ENCODE results near the gene ZMIZ1.

The ZMIZ1 gene

GRCh38 chr10:79100771-79101170 lies 32.0 kb downstream of the ZMIZ1 start:
- DNase-seq = no peak

GRCh38 chr10:79101560-79102497 lies 33.1 kb downstream of the ZMIZ1 start:
- peak in 1 of 2 experiments; percentile 35 for DNase-seq

GRCh38 chr10:79102498-79102874 lies 33.7 kb downstream of the ZMIZ1 start:
- DNase-seq = no peak

- no peak for DNase-seq
These were observed 34.4 kb downstream of the ZMIZ1 start for GRCh38 chr10:79103129-79103528.

GRCh38 chr10:79103585-79103984 lies 34.8 kb downstream of the ZMIZ1 start:
- DNase-seq = no peak

GRCh38 chr10:79105150-79105739 lies 36.5 kb downstream of the ZMIZ1 start:
- peak in 1 of 2 experiments; percentile 44 for DNase-seq

- no peak for DNase-seq
These were observed 37.1 kb downstream of the ZMIZ1 start for GRCh38 chr10:79105818-79106217.

- no peak for DNase-seq
These were observed 37.7 kb downstream of the ZMIZ1 start for GRCh38 chr10:79106256-79107050.

GRCh38 chr10:79107736-79108264 lies 39.0 kb downstream of the ZMIZ1 start:
- DNase-seq = no peak

- DNase-seq = no peak
These were observed 40.0 kb downstream of the ZMIZ1 start for GRCh38 chr10:79108728-79109127.

- no peak for DNase-seq
These were observed 42.7 kb downstream of the ZMIZ1 start for GRCh38 chr10:79111427-79111826.

- no peak for DNase-seq
These were observed 43.3 kb downstream of the ZMIZ1 start for GRCh38 chr10:79111846-79112614.

- DNase-seq = no peak
These were observed 44.2 kb downstream of the ZMIZ1 start for GRCh38 chr10:79112881-79113431.

- no peak for DNase-seq
These were observed 45.1 kb downstream of the ZMIZ1 start for GRCh38 chr10:79113827-79114226.

GRCh38 chr10:79115302-79115701 lies 46.5 kb downstream of the ZMIZ1 start:
- no peak for DNase-seq

GRCh38 chr10:79116368-79116767 lies 47.6 kb downstream of the ZMIZ1 start:
- DNase-seq = no peak

- DNase-seq = no peak
These were observed 48.3 kb downstream of the ZMIZ1 start for GRCh38 chr10:79116801-79117723.

- DNase-seq = no peak
These were observed 49.8 kb downstream of the ZMIZ1 start for GRCh38 chr10:79118286-79119202.

- no peak for DNase-seq
These were observed 50.5 kb downstream of the ZMIZ1 start for GRCh38 chr10:79119306-79119705.

GRCh38 chr10:79123547-79123963 lies 54.8 kb downstream of the ZMIZ1 start:
- no peak for DNase-seq

Data from SHP77 (cell line).